Chondrocyte (in vitro differentiated cells): ENCODE data around the gene ZIC4. TPM values are rescaled to one million over a fixed set of nuclear protein-coding genes. Genes with fewer than 3 reads are reported as not detected.

ENCODE experiments used
- DNase-seq: peaks from one replicate; pipeline ENCODE4 v3.0.0; 2021; ENCODE audit warnings: mixed read lengths, low spot score
- H3K27ac Mint-ChIP-seq: one replicate; pipeline ENCODE4 v1.8.0; 2021; ENCODE audit warnings: mild to moderate bottlenecking, moderate library complexity, mixed read lengths; ENCODE audit not compliant: unreplicated experiment
- H3K27me3 Mint-ChIP-seq: 2 replicates; pipeline ENCODE4 v1.8.0; 2021; ENCODE audit warnings: low read depth, mixed read lengths
- H3K36me3 Mint-ChIP-seq: 2 replicates; pipeline ENCODE4 v1.8.0; 2021; ENCODE audit warnings: low read depth, mixed read lengths
- H3K4me1 Mint-ChIP-seq: 2 replicates; pipeline ENCODE4 v1.8.0; 2021; ENCODE audit warnings: low read depth, mild to moderate bottlenecking, mixed read lengths
- H3K4me3 Mint-ChIP-seq: one replicate; pipeline ENCODE4 v1.8.0; 2021; ENCODE audit warnings: mild to moderate bottlenecking, moderate library complexity, mixed read lengths; ENCODE audit not compliant: unreplicated experiment
- H3K9me3 Mint-ChIP-seq: 2 replicates; pipeline ENCODE4 v1.8.0; 2021; ENCODE audit warnings: low read depth, mixed read lengths
- total RNA-seq: library from RNA; stranded (reverse); gene quantifications from 3 replicates; pipeline ENCODE4 v1.2.1, GENCODE V29; 2021
- TF ChIP-seq, protein P1 (sequence below): fragments of 200-600 bp; sonication (generic); IDR thresholded peaks from 2 replicates; pipeline ENCODE4 v1.5.0; 2021; ENCODE audit warnings: antibody characterized with exemption, mild to moderate bottlenecking, moderate library complexity

ZIC4 gene
- total RNA-seq, 1 donor from 2014 or later: 1.7 TPM

DNA sequence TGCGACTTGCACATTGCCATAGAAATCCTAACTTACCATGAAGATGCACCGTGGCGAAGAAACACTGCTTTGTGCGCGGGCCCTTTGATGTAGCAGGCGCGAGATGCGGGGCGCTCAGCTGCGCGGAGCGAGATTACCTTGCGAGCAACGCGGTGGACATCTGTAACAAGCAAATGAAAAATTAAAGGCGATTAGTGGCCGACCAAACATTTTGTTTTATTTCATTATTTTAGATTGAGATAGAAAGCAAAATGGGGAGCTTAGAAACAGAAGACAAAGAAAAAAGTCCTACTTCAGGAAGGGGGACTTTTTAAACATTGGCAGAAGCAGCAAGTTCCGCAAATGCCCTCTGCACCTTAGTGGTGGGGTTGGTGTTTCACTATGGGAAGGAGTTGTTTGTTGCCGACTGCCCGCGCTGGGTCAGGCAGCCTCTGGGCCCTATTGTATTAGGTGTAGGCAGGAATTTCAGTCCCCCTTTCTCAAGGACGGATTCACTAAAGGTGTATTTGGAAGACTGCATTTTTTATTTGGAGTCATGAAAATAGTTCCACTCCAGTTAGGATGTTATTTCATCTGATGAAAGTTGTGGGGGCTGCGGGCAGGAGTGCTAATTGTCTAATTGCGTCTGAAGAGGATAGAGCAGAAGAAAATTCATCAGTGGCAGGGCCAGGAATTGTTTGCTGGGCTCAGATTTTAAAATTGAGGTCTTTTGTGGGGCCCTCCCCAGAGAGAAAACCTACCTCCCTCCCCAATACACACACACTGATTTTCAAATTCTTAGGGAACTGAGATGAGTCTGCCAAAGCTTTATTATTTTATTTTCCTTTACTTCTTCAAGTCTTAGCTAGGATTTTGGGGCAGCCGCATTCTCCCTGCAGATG is 17.4 kb downstream of the ZIC4 start:
- Mint-ChIP-seq H3K36me3 (peaks cover 8% of the 10 kb centered on the region), H3K27ac (no peak overlapping the region), H3K9me3 (no peaks in the 10 kb centered on the region), H3K4me1 (peaks cover 22% of the 10 kb centered on the region), H3K4me3 (no peak overlapping the region), H3K27me3 (peaks cover 65% of the 10 kb centered on the region)
- TF ChIP-seq, protein P1, sequence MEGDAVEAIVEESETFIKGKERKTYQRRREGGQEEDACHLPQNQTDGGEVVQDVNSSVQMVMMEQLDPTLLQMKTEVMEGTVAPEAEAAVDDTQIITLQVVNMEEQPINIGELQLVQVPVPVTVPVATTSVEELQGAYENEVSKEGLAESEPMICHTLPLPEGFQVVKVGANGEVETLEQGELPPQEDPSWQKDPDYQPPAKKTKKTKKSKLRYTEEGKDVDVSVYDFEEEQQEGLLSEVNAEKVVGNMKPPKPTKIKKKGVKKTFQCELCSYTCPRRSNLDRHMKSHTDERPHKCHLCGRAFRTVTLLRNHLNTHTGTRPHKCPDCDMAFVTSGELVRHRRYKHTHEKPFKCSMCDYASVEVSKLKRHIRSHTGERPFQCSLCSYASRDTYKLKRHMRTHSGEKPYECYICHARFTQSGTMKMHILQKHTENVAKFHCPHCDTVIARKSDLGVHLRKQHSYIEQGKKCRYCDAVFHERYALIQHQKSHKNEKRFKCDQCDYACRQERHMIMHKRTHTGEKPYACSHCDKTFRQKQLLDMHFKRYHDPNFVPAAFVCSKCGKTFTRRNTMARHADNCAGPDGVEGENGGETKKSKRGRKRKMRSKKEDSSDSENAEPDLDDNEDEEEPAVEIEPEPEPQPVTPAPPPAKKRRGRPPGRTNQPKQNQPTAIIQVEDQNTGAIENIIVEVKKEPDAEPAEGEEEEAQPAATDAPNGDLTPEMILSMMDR: no peak
- no peak for DNase-seq

DNA sequence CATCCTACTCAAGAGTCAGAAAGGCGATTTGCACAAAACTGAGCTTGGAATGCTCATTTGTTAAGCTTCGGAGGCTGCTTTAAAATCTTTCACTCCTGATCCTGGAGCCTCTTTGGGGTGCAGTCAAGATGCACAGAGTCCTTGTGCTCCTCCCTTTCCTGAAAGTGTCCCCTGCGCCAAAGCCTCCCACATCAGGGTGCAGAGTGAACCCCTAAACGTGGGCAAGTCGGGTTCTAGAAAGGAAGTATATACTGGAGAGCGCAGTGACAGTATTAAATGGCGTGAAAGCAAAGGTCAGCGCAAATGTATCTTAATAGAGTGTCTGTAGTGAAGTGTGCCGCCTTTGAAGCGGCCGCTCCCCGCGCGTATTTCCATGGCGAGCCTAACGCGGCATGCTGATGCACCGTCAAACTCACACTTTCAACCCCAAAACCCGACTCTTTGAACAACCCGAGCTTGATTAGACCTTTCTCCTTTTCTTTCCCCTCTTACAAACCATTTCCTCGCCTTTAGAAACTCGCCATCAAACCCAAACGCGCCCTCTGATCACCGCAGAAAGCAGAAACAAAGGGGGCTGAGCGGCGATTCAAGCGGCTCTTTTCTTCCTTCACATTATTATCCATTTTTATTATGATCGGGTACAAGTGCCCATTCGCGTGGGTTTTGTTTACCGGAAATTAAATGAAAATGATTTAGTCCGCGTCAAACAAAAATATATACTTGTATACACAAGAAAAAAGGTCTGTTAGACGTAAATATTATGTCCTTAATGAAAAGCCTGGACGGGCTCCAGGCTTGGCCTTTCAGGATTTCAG is 18.3 kb downstream of the ZIC4 start:
- Mint-ChIP-seq H3K36me3 (peaks cover 8% of the 10 kb centered on the region), H3K9me3 (no peaks in the 10 kb centered on the region), H3K4me3 (no peak overlapping the region), H3K27me3 (peaks cover 70% of the 10 kb centered on the region), H3K4me1 (peaks cover 19% of the 10 kb centered on the region), H3K27ac (no peak overlapping the region)
- no peak for DNase-seq
- TF ChIP-seq, protein P1: no peak

DNA sequence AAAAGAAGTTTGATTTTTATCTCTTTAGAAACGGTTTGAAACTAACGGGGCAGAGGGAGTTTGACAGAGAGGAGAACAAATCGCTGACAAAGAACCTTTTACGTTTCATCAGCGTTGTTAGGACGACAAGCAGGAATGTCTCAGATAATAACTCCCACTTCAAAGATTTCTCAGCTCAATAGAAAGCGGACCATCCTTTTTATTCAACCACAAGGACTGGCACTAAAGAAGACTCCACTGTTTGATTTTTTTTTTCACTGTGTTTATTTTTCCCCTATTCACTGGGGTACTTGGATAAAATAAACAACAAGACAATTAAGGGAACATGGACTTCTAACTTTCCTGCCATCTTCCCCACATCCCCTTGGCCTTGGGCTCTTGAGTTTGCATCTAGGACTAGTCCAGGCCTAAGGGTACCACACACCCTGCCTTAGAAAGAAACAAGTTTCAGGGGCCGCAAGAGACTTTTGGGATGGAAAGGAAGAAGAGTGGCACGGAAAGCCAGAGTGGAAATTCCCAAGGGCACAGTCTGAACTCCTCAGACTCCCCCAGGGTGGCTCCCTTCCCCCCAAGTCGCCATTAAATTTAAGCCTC is 19.0 kb downstream of the ZIC4 start:
- DNase-seq: no peak
- Mint-ChIP-seq H3K36me3 (peaks cover 8% of the 10 kb centered on the region), H3K27me3 (peaks cover 75% of the 10 kb centered on the region), H3K4me3 (no peak overlapping the region), H3K9me3 (no peaks in the 10 kb centered on the region), H3K4me1 (peaks cover 12% of the 10 kb centered on the region), H3K27ac (no peak overlapping the region)
- TF ChIP-seq, protein P1: no peak

DNA sequence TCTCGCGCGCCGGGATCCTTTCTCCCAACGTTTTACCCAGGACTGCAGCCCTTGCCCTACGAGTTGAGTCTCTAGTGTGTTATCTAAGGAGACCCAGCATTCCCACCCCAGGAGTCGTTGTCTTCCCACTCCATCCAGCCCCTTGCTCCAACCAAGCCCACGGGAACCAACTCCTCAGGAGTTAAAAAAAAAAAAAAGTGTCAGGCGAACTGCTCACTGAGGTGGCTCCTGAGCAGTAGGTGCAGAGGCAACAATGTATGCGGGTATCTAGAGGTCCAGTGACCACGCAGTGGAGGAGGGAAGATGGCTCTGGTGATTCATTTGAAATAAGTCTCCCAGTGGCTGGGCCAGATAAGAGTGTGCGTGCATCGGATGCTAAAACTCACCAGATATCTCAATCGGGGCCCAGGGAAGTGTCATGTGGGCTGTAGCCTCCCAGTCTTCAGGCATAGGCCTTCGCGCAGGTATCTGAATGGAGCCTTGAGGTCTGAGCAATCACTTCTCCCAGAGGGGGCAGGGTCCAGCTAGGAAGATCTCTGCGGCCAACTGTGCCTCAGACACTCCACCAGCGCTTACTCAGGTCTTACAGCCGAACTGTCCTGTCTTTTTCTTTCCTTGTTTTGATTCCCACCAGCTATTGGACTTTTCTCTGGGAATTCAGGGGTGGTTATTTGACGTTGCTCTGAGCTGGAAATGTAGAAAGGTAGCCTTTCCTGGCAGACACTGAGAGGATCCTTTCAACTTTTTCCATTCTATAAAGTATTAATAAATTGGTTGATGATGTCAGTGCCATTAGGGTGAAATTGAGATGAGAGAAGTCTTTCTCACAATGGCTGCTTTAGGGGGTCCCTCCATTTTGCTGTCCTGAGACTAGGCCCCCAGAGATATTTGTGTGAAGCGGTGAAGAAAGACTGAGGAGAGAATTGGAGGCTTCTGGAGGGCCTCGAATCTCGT is 21.0 kb downstream of the ZIC4 start:
- H3K9me3 Mint-ChIP-seq: no peaks in the 10 kb centered on the region
- TF ChIP-seq, protein P1: no peak
- H3K27ac Mint-ChIP-seq: no peak overlapping the region
- DNase-seq: no peak
- H3K36me3 Mint-ChIP-seq: peaks cover 6% of the 10 kb centered on the region
- no peak overlapping the region for H3K4me3 Mint-ChIP-seq
- no peaks in the 10 kb centered on the region for H3K4me1 Mint-ChIP-seq
- peaks cover 76% of the 10 kb centered on the region for H3K27me3 Mint-ChIP-seq
